Measurements from ENCODE around the gene SLC35F1.

Gene SLC35F1

DNA sequence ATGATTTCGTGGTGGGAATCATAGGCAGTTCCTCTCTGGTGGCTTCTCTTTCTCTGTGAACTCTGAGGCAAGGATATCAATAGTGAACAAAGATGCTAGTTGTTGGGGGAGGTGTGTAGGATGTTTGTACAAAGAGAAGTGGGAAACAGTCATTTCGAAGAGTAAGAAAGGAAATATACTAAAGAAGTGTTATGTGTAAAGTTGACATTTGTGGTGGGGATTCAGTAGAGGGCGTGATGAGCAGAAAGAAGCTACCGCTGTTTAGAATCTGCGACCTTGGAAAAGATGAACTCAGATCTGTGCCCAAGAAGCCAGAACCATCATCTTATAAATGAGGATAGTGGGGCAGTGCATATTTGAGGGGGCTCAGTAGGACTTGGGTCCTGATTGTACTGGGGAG is 11.4 kb downstream of the SLC35F1 start:
- TF ChIP-seq FOXA1 (IDR thresholded peaks at IDR 0.05) (no peak), CTBP1 (IDR thresholded peaks at IDR 0.05; ENCODE audit: borderline replicate concordance) (no peak), NFRKB (IDR thresholded peaks at IDR 0.05) (no peak), LEF1 (IDR thresholded peaks at IDR 0.05; ENCODE audit: borderline replicate concordance) (no peak), FOXK2 (IDR thresholded peaks at IDR 0.05) (no peak), HDGF (IDR thresholded peaks at IDR 0.05; ENCODE audit: borderline replicate concordance) (no peak), BHLHE40 (IDR thresholded peaks at IDR 0.05; ENCODE audit: borderline replicate concordance) (no peak), FOXM1 (IDR thresholded peaks at IDR 0.05; ENCODE audit: borderline replicate concordance) (no peak), ELF4 (IDR thresholded peaks at IDR 0.05) (no peak), ARNT (IDR thresholded peaks at IDR 0.05) (no peak), SP1 (IDR thresholded peaks at IDR 0.05) (no peak), ZNF384 (IDR thresholded peaks at IDR 0.05) (no peak), SUZ12 (IDR thresholded peaks at IDR 0.05) (no peak), L3MBTL2 (conservative IDR thresholded peaks at IDR 0.05) (no peak)
- TF ChIP-seq, protein P1, sequence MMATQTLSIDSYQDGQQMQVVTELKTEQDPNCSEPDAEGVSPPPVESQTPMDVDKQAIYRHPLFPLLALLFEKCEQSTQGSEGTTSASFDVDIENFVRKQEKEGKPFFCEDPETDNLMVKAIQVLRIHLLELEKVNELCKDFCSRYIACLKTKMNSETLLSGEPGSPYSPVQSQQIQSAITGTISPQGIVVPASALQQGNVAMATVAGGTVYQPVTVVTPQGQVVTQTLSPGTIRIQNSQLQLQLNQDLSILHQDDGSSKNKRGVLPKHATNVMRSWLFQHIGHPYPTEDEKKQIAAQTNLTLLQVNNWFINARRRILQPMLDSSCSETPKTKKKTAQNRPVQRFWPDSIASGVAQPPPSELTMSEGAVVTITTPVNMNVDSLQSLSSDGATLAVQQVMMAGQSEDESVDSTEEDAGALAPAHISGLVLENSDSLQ (IDR thresholded peaks at IDR 0.05): no peak
- no peak for DNase-seq (ENCODE audit: extremely low spot score)
- POLR2A ChIA-PET: interaction anchor here (1.0 kb wide), 1 partner anchor 11 kb away, joined by 3 read pairs; the partner anchor contains the start of gene SLC35F1
- CTCF ChIA-PET: interaction anchor here (0.5 to 0.7 kb wide), 3 partner anchors 252 to 494 kb away, joined by 3 to 5 read pairs (median 3); no protein-coding TSS in a partner anchor

DNA sequence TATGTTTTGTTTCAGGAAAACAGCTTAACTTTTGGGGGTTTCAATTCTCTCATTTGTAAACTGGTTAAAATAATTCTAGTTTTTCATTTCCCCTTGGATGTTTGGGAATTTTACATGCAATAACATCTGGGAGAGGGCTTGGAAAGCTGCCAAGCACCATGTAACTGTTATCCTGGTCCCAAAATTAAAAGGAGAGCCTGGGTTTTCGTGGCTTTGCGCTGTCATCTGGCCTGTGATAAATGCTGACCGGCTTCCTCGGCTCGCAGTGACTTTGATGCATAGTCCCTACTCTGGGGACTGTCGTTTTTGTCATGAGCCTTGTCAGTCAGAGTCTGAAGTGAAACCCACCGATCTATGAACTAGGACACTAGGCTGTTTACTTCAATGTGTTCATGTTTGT is 12.2 kb downstream of the SLC35F1 start:
- TF ChIP-seq NFRKB (IDR thresholded peaks at IDR 0.05) (no peak), SP1 (IDR thresholded peaks at IDR 0.05) (no peak), FOXK2 (IDR thresholded peaks at IDR 0.05) (no peak), CTBP1 (IDR thresholded peaks at IDR 0.05; ENCODE audit: borderline replicate concordance) (no peak)
- TF ChIP-seq, protein P1 (IDR thresholded peaks at IDR 0.05): peak; percentile 59
- ChIA-PET POLR2A (no interaction called here), CTCF (interaction anchor here (0.5 to 0.9 kb wide), 5 partner anchors 12 to 495 kb away, joined by 3 to 4 read pairs (median 3); partner anchors contain the start of gene SLC35F1)
- peak; percentile 21 for DNase-seq (ENCODE audit: extremely low spot score)

DNA sequence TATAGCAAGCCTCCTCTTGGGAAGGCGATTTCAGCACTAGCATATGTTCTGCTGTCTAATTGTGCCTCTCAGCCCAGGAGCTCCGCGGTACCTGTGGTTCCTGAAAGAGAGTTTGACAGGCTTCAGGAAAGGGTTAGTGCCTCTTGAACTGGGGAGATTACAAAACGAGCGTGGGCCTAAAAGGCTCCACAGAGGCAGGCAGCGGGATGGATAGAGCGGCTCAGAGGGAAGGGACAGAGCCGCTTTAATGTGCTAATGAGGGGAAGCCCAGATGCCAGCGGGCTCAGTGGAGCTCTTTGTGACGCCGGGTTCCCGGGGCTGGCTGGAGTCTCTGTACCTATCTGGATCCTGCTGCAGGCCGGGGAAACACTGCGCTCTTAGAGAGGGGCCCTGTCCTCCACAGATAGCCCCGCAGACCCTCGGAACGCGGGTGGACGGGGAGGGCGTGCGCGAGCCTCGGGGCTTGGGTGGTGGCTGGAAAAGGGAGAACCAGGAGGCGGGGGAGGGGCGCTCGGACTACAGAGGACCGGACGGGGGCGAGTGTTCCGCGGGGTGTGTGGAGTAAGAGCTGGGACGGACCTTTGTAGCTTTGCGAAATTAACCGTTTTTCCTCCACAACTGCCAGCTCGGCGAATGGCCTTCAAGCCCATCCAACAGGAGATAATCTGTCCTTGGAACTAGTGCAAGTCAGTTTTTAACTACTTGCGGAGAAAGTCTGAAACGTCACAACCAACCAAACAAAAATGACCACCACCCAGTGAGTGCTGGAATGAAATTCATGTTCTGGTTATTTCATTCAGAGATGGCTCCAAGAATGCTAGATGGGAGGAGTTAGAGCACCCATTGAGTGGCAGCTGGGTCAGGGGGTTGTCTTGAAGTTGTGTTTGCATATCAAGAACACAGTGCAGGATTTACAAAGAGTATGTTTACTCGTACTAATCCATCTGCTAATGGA is 13.0 kb downstream of the SLC35F1 start:
- CTCF ChIA-PET: interaction anchor here (0.5 to 0.9 kb wide), 4 partner anchors 13 to 1633 kb away, joined by 3 read pairs; partner anchors contain the start of gene SLC35F1
- TF ChIP-seq L3MBTL2 (conservative IDR thresholded peaks at IDR 0.05) (0 out of 2 replicates have a peak, but pooled peaks have one; percentile 28), HDGF (IDR thresholded peaks at IDR 0.05; ENCODE audit: borderline replicate concordance) (no peak)
- TF ChIP-seq, protein P1 (IDR thresholded peaks at IDR 0.05): peak; percentile 93
- POLR2A ChIA-PET: interaction anchor here (0.7 to 1.3 kb wide), 2 partner anchors 13 to 437 kb away, joined by 3 to 5 read pairs; partner anchors contain the start of gene SLC35F1
- peak; percentile 59 for DNase-seq (ENCODE audit: extremely low spot score)

DNA sequence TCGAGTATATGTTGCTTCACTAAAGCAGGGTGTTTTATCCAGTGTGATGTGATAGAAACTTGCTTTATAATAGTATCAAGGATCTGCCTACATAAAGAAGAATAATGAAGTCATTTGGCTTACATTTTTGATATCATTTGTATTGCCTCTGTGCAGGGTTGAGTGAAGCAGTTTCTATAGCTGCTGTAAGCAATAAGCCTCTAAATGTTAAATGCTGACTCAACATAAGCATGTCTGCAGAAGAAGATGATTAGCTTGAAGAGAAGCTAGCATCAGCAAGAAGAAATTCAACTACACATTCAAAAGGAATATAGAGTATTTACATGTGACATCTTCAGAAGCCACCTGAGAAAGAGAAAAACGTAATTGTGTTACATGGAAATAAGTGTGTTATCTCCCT is 17.6 kb downstream of the SLC35F1 start:
- CTCF ChIA-PET: no interaction called here
- no peak for DNase-seq (ENCODE audit: extremely low spot score)
- TF ChIP-seq TARDBP (IDR thresholded peaks at IDR 0.05) (no peak), HDGF (IDR thresholded peaks at IDR 0.05; ENCODE audit: borderline replicate concordance) (no peak), FOXM1 (IDR thresholded peaks at IDR 0.05; ENCODE audit: borderline replicate concordance) (no peak), SUZ12 (IDR thresholded peaks at IDR 0.05) (no peak), BHLHE40 (IDR thresholded peaks at IDR 0.05; ENCODE audit: borderline replicate concordance) (no peak), FOXK2 (IDR thresholded peaks at IDR 0.05) (no peak), ELF4 (IDR thresholded peaks at IDR 0.05) (no peak), ARNT (IDR thresholded peaks at IDR 0.05) (no peak), CTBP1 (IDR thresholded peaks at IDR 0.05; ENCODE audit: borderline replicate concordance) (no peak), LEF1 (IDR thresholded peaks at IDR 0.05; ENCODE audit: borderline replicate concordance) (no peak), NFRKB (IDR thresholded peaks at IDR 0.05) (no peak)
- POLR2A ChIA-PET: no interaction called here

DNA sequence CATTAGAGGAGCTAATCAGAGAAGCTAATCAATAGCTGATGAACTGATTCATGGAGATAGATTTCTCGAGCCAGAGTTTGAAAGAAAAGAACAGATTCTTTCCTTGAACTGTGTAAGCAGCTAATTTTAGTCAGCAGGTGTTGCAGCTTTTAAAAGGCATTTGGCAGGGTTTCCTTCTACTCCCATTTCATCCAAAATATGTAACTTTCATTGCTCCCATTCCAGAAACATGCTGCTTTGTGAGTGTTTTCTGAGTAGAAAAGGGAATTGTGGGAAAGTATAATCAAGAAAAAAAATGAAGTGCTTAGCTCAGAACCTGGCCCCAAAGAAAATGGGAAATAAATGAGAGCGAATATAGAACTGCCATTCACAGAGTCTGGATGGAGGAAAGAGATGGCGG is 20.8 kb downstream of the SLC35F1 start:
- TF ChIP-seq SP1 (IDR thresholded peaks at IDR 0.05) (no peak), LEF1 (IDR thresholded peaks at IDR 0.05; ENCODE audit: borderline replicate concordance) (no peak), CTBP1 (IDR thresholded peaks at IDR 0.05; ENCODE audit: borderline replicate concordance) (no peak), BHLHE40 (IDR thresholded peaks at IDR 0.05; ENCODE audit: borderline replicate concordance) (no peak), ZNF384 (IDR thresholded peaks at IDR 0.05) (no peak), NFRKB (IDR thresholded peaks at IDR 0.05) (no peak), FOXM1 (IDR thresholded peaks at IDR 0.05; ENCODE audit: borderline replicate concordance) (no peak), TARDBP (IDR thresholded peaks at IDR 0.05) (no peak), ELF4 (IDR thresholded peaks at IDR 0.05) (no peak), FOXK2 (IDR thresholded peaks at IDR 0.05) (no peak)
- ChIA-PET CTCF (interaction anchor here (1.2 kb wide), 1 partner anchor 9 kb away, joined by 4 read pairs; no protein-coding TSS in a partner anchor), POLR2A (no interaction called here)
- no peak for DNase-seq (ENCODE audit: extremely low spot score)

DNA sequence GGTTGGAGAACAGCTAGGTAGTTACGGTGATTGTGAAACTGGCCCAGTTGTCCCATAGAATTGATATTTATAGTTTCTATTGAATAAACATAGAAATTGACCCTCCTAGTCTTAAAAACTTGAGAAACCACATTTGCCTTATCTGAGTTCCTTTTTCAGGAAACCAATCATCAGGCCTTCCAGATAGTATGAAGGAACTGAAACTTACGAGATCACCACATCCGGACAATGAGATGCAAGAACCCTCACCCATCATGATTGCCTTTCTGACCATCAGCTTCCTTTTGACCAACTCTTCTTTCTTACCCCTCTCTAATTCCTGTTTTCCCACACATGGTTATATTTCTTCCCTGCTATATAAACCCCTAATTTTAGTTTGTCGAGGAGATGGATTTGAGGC is 21.8 kb downstream of the SLC35F1 start:
- CTCF ChIA-PET: no interaction called here
- no peak for DNase-seq (ENCODE audit: extremely low spot score)
- POLR2A ChIA-PET: no interaction called here
- TF ChIP-seq HDGF (IDR thresholded peaks at IDR 0.05; ENCODE audit: borderline replicate concordance) (no peak), NFRKB (IDR thresholded peaks at IDR 0.05) (no peak), BHLHE40 (IDR thresholded peaks at IDR 0.05; ENCODE audit: borderline replicate concordance) (no peak), LEF1 (IDR thresholded peaks at IDR 0.05; ENCODE audit: borderline replicate concordance) (no peak), ZNF384 (IDR thresholded peaks at IDR 0.05) (no peak), SUZ12 (IDR thresholded peaks at IDR 0.05) (no peak), FOXA1 (IDR thresholded peaks at IDR 0.05) (no peak), L3MBTL2 (conservative IDR thresholded peaks at IDR 0.05) (no peak), SP1 (IDR thresholded peaks at IDR 0.05) (no peak), FOXK2 (IDR thresholded peaks at IDR 0.05) (no peak), ELF4 (IDR thresholded peaks at IDR 0.05) (no peak)
- TF ChIP-seq, protein P1 (IDR thresholded peaks at IDR 0.05): no peak
